DMS153 treated with DMSO at 0.1 percent for 48 hours (cell line): ENCODE measurements around the gene IL22.
A peak's percentile ranks its signal among the peaks of the same experiment; 100 is the strongest.

Source experiments
- DNase-seq: peaks from one replicate; lab custom pipeline; 2025; ENCODE audit not compliant: unreplicated experiment; lab: John Stamatoyannopoulos, UW

IL22 gene

DNA sequence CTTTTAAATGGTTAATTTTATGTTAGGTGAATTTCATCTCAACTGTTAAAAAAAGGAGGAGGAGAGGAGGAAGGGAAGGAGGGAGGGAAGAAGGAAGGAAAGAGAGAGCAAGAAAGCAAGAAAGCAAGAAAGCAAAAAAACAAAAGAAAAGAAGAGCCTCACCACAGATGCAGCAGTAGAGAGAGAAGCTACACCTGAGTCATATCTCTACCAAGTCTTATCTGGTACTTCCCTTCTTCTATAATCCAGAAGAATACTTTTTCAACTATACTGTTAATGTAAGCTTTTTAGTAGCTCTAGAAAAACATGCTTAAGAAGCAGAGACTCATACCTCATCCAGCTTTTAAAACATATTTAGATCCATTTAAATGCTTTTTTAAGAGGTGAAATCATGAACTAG is 22.2 kb downstream of the IL22 start:
- no peak for DNase-seq

- DNase-seq = no peak
These were observed 23.4 kb downstream of the IL22 start for GRCh38 chr12:68229956-68230355.

GRCh38 chr12:68227356-68227755 is 26.0 kb downstream of the IL22 start:
- DNase-seq = no peak

DNA sequence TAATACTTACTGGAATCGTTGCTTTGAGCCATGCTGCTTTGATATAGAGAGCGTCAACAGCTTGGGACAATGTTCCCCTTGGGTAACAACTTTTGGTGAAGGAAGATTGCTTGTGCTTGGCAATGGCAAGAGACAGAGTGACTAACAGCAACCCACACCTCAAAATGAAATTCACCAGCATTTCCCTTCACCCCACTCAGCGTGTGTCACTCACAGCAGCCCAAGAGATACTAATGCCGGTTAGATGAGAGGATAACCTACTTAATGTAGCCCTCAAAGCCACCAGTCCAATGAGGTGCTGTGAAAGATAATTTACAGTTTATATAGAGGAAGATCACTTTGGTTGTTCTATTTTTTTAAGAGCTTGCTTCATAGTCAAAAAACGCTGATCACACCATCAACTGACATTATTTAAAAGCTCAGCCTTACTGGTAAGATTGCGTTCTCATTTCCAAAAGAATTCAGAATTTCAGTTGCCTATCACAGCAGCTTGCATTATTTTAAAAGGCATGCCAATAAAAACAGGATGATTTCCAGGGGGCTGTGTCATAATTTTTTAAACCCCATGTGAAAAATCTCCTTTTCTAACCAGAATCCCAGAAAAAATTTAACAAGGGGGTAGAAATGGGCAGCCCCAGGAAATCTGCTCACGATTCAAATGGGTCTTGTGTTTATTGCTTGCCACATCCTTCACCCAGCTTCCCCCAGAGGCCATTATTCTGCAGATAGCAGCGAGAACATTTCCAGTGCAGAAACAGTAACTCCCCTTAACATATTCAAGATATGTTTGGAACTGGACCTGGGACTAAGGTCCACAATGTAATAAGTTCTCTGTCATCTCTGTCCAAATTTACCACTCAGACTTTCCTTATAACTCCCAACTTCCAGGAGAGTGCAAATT is 27.6 kb downstream of the IL22 start, which contains the start of gene IL26:
Gene IL26 (minus strand): TSS at position 235 of the 901 bp plus-strand sequence. CDS start 54 bp downstream, at position 181.
- no peak for DNase-seq

- no peak for DNase-seq
These were observed 28.7 kb downstream of the IL22 start for GRCh38 chr12:68224613-68225285.

- DNase-seq = no peak
These were observed 30.2 kb downstream of the IL22 start for GRCh38 chr12:68223067-68223747.

GRCh38 chr12:68222326-68222725 is 31.1 kb downstream of the IL22 start:
- peak; percentile 20 for DNase-seq

GRCh38 chr12:68221497-68221896 is 31.9 kb downstream of the IL22 start:
- DNase-seq = no peak

DNA sequence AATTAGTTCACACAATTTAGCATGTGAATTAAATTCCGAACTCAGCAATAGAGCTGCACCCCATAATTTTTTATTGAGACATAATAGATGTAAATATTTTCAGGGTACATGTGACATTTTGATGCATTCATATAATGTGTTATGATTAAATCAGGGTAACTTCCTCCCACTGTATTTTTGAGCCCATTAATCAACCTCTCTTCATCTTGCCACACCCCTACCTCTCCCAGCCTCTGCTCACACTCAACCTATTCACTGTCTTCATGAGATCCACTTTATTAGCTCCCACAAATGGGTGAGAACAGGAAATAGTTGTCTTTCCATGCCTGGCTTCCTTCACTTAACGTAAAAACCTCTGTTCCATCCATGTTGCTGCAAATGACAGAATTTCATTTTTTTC is 42.5 kb downstream of the IL22 start:
- DNase-seq = no peak

- DNase-seq = peak; percentile 50
These were observed 44.2 kb downstream of the IL22 start for GRCh38 chr12:68209048-68209728.

DNA sequence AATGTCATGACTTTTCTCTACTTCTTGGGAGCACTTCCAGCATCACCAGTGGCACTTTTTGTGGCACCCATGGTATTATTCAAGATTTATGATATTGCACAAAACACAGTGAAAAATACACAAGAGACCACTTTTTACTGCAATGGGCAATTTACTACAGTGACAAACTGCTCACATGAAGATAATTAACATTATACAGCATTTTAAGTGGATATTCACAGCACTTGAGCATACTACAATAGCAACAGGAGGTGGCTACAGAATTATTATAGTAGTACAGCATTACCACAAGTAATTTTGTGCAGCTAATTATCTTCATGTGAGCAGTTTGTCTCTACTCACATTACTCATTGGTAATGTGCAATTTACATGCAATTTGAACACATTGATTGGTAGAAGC is 46.1 kb downstream of the IL22 start:
- DNase-seq = peak; percentile 78

DNA sequence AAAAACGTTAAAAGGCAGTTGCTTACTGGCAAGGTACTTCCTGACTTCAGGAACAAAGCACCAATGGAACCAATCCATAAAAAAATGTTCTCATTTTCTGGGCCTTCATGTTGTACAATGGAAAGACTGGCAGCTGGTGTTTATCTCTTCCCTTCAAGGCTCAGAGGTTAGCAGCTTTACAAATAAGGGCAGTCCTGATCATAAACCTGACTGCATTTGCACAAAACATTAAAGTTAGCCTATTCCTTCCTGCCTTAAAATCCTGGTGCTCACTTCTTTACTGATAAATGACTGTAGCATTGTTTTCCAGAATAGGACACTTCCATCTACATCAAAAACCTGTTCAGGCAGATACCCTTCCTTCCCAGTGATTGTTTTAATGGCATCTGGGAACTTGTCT is 47.0 kb downstream of the IL22 start:
- DNase-seq = peak; percentile 89

- no peak for DNase-seq
These were observed 49.9 kb downstream of the IL22 start for GRCh38 chr12:68203460-68203875.

DNA sequence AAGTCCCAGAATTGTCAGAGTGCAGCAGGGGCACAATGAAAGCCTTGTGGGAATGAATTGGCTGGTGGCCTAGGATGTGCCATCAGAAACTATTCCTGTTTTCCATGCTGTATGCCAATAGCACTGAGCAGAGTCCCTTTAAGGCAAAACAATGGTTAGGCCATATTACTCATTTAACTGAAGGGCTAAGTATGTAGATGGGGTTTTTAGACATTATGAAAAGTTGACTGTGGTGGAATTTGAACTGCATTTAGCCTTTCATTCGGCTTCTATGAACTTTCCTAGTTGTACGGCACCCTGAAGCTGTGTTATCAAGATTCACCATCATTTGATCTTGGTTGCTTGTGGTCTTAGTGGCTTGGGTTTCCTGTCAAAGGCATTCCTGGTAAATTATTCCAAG is 52.5 kb downstream of the IL22 start:
- DNase-seq = no peak

DNA sequence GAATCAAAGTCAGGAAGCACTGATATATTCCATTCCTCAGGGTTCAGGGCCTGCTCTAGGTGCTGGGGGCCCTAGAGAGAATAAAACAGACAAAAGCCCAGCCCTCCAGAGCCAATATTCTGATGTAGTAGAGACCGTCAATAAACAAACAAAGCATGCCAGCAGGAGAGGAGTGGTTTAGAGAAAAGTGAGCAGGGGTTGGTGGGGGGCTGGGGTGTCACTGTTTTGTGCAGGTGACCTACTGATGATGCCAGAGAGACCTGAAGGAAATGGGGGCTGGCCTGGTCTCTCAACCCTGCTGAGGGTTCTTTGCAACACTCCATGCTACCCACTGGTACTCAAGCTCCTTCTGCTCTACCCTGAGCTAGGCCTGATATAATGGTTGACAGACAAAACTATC is 54.3 kb downstream of the IL22 start:
- no peak for DNase-seq

DNA sequence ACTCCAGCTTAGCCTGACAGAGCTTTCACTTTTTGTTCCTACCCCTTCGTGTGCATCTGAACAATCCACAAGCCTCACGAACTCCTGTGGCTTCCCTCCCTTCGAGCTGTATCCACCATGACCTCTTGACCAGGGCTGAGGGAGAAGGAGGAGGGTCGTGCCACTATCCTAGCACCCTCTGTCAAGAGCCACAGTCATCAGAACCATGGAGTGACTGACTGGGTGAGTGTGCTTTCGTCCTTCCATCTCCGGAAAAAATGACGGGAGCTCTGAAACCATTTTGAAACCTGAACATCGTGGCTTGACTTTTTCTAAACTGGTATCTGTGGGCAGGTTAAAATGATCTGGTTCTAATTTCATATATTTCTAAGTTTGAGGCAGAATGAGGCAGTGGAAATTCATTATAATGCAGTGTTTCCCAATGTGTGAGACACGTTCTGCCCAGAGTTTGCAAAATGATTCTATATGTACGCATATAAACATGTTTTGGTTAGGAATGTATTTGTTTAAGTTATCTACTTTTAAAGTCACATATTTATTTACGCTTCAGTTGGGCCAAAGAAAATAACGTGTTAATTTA is 54.8 kb downstream of the IL22 start:
- DNase-seq = no peak
